Measurements from ENCODE around the gene DNER. TPM values are rescaled to one million over a fixed set of nuclear protein-coding genes. Genes with fewer than 3 reads are reported as not detected.

DNER gene
- polyA plus RNA-seq, 2 of the 4 experiments (the other 2 are of a cell fraction): 0.34 to 4.2 TPM

DNA sequence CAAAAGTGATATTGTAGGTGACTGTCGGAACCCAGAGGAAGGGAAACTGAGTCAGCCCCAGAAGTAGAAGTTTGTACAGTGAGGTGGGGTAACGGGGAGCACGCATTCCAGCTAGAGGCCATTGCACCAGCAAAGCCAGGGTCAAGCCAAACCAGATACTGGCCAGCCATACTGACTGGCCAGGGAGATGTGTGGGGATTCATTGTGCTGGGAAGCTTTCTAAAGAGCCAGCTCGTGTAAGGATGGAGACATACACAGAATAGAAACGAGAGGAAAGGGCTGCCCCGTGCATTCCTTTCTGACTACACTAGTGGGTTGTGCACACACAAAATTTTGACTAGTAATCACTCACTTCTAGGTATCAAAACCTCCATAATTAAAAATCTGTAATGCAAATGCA is 268.0 kb downstream of the DNER start:
- CTCF ChIA-PET: interaction anchor here (1.5 to 1.7 kb wide), 2 partner anchors 125 to 141 kb away, joined by 4 to 5 read pairs; no protein-coding TSS in a partner anchor
- Histone ChIP-seq H3K4me1 (peaks cover 24% of the 10 kb centered on the region), H3K4me3 (no peak overlapping the region), H3K4me2 (peak overlapping the region; percentile 56; the same call in 2 of the 3 replicates), H3K27ac (peak overlapping the region; percentile 89 to 95), H3K9me3 (no peaks in the 10 kb centered on the region)
- TF ChIP-seq NPAS2 (CRISPR knock-in tag; IDR thresholded peaks at IDR 0.05; ENCODE audit: borderline replicate concordance) (no peak), KDM5A (IDR thresholded peaks at IDR 0.05) (no peak), FOSB (CRISPR knock-in tag; IDR thresholded peaks at IDR 0.05) (no peak), GATA3 (IDR thresholded peaks at IDR 0.05; ENCODE audit: borderline replicate concordance) (no peak), RFX5 (IDR thresholded peaks at IDR 0.05) (no peak), MAX (IDR thresholded peaks at IDR 0.05) (no peak), CEBPB (IDR thresholded peaks at IDR 0.05) (no peak), JUNB (IDR thresholded peaks at IDR 0.05) (no peak), HOXA7 (CRISPR knock-in tag; IDR thresholded peaks at IDR 0.05) (no peak), JUN (IDR thresholded peaks at IDR 0.05) (no peak), USF2 (IDR thresholded peaks at IDR 0.05) (no peak), NR3C1 (IDR thresholded peaks at IDR 0.05) (no peak), BHLHE40 (IDR thresholded peaks at IDR 0.05; ENCODE audit: low read depth, low read length) (no peak), RNF2 (IDR thresholded peaks at IDR 0.05; ENCODE audit: borderline replicate concordance, low read depth) (no peak), RARB (CRISPR knock-in tag; IDR thresholded peaks at IDR 0.05) (no peak), MAZ (IDR thresholded peaks at IDR 0.05; ENCODE audit: borderline replicate concordance, low read depth, low read length) (no peak), TP53 (CRISPR knock-in tag; IDR thresholded peaks at IDR 0.05) (no peak), MAFK (IDR thresholded peaks at IDR 0.05; ENCODE audit: partially characterized antibody) (no peak), HOXB5 (CRISPR knock-in tag; IDR thresholded peaks at IDR 0.05) (no peak)
- POLR2A ChIA-PET: no interaction called here
- FAIRE-seq (no peak), DNase-seq (ENCODE audit: low read depth in 1 of 2, low spot score in 1 of 2) (no peak), ATAC-seq (no peak)
- 84% methylated on average over 6 of the region's 6 CpGs for WGBS (ENCODE audit: missing lambda C conversion rate)

DNA sequence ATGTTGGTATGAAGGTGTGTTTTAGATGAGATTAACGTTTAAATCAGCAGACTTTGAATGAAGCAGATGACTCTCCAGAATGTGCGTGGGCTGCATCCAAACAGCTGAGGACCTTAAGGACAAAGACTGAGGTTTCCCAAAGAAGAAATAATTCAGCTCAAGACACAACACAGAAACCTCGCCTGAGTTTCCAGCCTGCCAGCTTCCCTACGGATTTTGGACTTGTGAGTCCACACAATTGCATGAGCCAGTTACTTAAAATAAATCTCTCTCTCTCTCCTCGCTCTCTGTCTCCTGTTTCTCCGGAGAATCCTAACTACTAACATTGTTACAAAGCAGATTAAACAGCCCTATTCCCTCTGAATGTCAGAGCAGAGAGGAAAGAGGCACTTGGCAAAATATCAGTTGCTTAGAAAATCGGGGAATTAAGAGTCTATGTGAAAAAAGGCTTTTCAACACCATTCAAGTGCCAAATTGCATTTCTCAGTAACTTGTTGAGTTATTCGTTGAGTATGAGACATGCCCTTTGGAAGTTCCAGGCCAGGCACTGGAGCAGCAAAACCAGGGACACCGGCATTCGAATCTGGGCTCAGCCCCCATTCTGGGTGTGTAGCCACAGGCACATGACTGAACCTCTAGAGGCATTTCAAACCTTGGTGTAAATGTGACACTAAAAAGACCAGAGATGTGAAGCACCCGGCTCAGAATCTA is 268.7 kb downstream of the DNER start:
- peaks cover 24% of the 10 kb centered on the region for H3K4me1 ChIP-seq
- no peak overlapping the region for H3K4me3 ChIP-seq
- FAIRE-seq (no peak), ATAC-seq (peak; percentile 33 to 47; a peak in 5 of 6 replicates), DNase-seq (ENCODE audit: low read depth in 1 of 2, low spot score in 1 of 2) (peak in 1 of 2 experiments; percentile 13)
- H3K9me3 ChIP-seq: no peaks in the 10 kb centered on the region
- POLR2A ChIA-PET: interaction anchor here (1.1 to 1.2 kb wide), 2 partner anchors 8 to 10 kb away, joined by 3 to 4 read pairs; no protein-coding TSS in a partner anchor
- 62% methylated on average over 11 of the region's 11 CpGs for WGBS (ENCODE audit: missing lambda C conversion rate)
- H3K4me2 ChIP-seq: peak overlapping the region; percentile 56
- CTCF ChIA-PET: interaction anchor here (0.8 to 1.6 kb wide), 6 partner anchors 14 to 172 kb away, joined by 3 to 7 read pairs (median 3); no protein-coding TSS in a partner anchor
- peak overlapping the region; percentile 89 to 95 for H3K27ac ChIP-seq
- TF ChIP-seq CHD2 (IDR thresholded peaks at IDR 0.05; ENCODE audit: low read length, partially characterized antibody) (no peak), MYC (IDR thresholded peaks at IDR 0.05; ENCODE audit: borderline replicate concordance, low read length) (no peak), FOXS1 (CRISPR knock-in tag; IDR thresholded peaks at IDR 0.05) (no peak), EHMT2 (IDR thresholded peaks at IDR 0.05; ENCODE audit: low read depth) (no peak), MAFK (IDR thresholded peaks at IDR 0.05; ENCODE audit: partially characterized antibody) (no peak), RCOR1 (IDR thresholded peaks at IDR 0.05; ENCODE audit: low read depth, low read length) (no peak), SREBF2 (IDR thresholded peaks at IDR 0.05) (no peak), RNF2 (IDR thresholded peaks at IDR 0.05; ENCODE audit: borderline replicate concordance, low read depth) (no peak), MAX (IDR thresholded peaks at IDR 0.05) (no peak), REST (IDR thresholded peaks at IDR 0.05) (no peak), FOSL2 (IDR thresholded peaks at IDR 0.05) (no peak), FOSL2 (CRISPR knock-in tag; IDR thresholded peaks at IDR 0.05) (no peak), RAD21 (conservative IDR thresholded peaks at IDR 0.05 in 1 of 2, IDR thresholded peaks at IDR 0.05 in 1 of 2) (no peak), RFX5 (IDR thresholded peaks at IDR 0.05) (no peak), GATA3 (IDR thresholded peaks at IDR 0.05; ENCODE audit: borderline replicate concordance) (no peak), NPAS2 (CRISPR knock-in tag; IDR thresholded peaks at IDR 0.05; ENCODE audit: borderline replicate concordance) (no peak), KDM1A (IDR thresholded peaks at IDR 0.05; ENCODE audit: low read depth) (no peak), POLR2A (IDR thresholded peaks at IDR 0.05; ENCODE audit: low read length) (no peak), PHF8 (IDR thresholded peaks at IDR 0.05; ENCODE audit: borderline replicate concordance, low read depth) (no peak), HOXB13 (CRISPR knock-in tag; IDR thresholded peaks at IDR 0.05; ENCODE audit: low read depth) (no peak)
- TF ChIP-seq, protein P1, sequence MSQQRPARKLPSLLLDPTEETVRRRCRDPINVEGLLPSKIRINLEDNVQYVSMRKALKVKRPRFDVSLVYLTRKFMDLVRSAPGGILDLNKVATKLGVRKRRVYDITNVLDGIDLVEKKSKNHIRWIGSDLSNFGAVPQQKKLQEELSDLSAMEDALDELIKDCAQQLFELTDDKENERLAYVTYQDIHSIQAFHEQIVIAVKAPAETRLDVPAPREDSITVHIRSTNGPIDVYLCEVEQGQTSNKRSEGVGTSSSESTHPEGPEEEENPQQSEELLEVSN (IDR thresholded peaks at IDR 0.05; ENCODE audit: borderline replicate concordance, low read depth): no peak
